Measurements from ENCODE around the gene ZNF225. TPM values are rescaled to one million over a fixed set of nuclear protein-coding genes. Genes with fewer than 3 reads are reported as not detected.
A peak's percentile ranks its signal among the peaks of the same experiment; 100 is the strongest.

ZNF225 gene
- total and polyA plus RNA-seq, 2 donors (not counting 1 experiment from before 2014, with no cell fraction given), result 1.4 to 13.1 TPM

DNA sequence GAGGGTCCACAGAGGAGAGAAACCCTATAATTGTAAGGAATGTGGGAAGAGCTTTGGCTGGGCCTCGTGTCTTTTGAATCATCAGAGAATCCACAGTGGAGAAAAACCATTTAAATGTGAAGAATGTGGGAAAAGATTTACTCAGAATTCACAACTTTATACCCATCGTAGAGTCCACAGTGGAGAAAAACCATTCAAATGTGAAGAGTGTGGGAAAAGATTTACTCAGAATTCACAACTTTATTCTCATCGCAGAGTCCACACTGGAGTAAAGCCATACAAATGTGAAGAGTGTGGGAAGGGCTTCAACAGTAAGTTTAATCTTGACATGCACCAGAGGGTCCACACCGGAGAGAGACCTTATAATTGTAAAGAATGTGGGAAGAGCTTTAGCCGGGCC lies 18.8 kb downstream of the ZNF225 start:
- H3K27ac ChIP-seq (ENCODE audit: low read length in 2 of 2), result no peak overlapping the region
- intact Hi-C loops (cut with micrococcal nuclease), result no loop called here
- H4K20me1 ChIP-seq (ENCODE audit: control insufficient read depth, insufficient read depth, low read length, poor library complexity, severe bottlenecking), result no peaks in the 10 kb centered on the region
- H3K36me3 ChIP-seq (replicated peaks in 1 of 2; ENCODE audit: control extremely low read depth in 1 of 2, control insufficient read depth in 1 of 2, extremely low read depth in 1 of 2, insufficient read depth in 2 of 2, low read length in 1 of 2), result peaks cover 20 to 41% of the 10 kb centered on the region in 2 experiments
- Mint-ChIP-seq H3K27ac (no peak overlapping the region), H3K4me1 (no peaks in the 10 kb centered on the region), H3K4me3 (no peak overlapping the region), H3K9me3 (ENCODE audit: insufficient read depth) (peaks cover 8% of the 10 kb centered on the region), H3K27me3 (no peaks in the 10 kb centered on the region)
- no peak for ATAC-seq (ENCODE audit: low read depth)
- ChIA-PET CTCF (no interaction called here), POLR2A (no interaction called here)
- no peak for TF ChIP-seq EZH2 (IDR thresholded peaks at IDR 0.05; ENCODE audit: borderline replicate concordance, insufficient read depth, low read depth, low read length, poor library complexity, severe bottlenecking)
- TF ChIP-seq, protein P1, sequence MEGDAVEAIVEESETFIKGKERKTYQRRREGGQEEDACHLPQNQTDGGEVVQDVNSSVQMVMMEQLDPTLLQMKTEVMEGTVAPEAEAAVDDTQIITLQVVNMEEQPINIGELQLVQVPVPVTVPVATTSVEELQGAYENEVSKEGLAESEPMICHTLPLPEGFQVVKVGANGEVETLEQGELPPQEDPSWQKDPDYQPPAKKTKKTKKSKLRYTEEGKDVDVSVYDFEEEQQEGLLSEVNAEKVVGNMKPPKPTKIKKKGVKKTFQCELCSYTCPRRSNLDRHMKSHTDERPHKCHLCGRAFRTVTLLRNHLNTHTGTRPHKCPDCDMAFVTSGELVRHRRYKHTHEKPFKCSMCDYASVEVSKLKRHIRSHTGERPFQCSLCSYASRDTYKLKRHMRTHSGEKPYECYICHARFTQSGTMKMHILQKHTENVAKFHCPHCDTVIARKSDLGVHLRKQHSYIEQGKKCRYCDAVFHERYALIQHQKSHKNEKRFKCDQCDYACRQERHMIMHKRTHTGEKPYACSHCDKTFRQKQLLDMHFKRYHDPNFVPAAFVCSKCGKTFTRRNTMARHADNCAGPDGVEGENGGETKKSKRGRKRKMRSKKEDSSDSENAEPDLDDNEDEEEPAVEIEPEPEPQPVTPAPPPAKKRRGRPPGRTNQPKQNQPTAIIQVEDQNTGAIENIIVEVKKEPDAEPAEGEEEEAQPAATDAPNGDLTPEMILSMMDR (IDR thresholded peaks at IDR 0.05), result no peak
- no peak for DNase-seq
- peaks cover 10 to 36% (median 22%) of the 10 kb centered on the region in 3 donors for H3K9me3 ChIP-seq (ENCODE audit: control extremely low read depth in 1 of 3, control insufficient read depth in 2 of 3, insufficient read depth in 1 of 3, low read length in 2 of 3)
- no peak overlapping the region for H3K4me2 ChIP-seq (replicated peaks; ENCODE audit: low read depth, low read length, poor library complexity, severe bottlenecking)
- H2AFZ ChIP-seq (ENCODE audit: insufficient read depth, low read depth, low read length, poor library complexity, severe bottlenecking), result no peak overlapping the region
- H3K4me1 ChIP-seq (ENCODE audit: control insufficient read depth in 2 of 2, insufficient read depth in 2 of 2, low read length in 2 of 2), result no peaks in the 10 kb centered on the region
- peaks cover 3% of the 10 kb centered on the region for H3K79me2 ChIP-seq (ENCODE audit: control insufficient read depth, insufficient read depth, low read length)
- no peaks in the 10 kb centered on the region for H3K27me3 ChIP-seq (replicated peaks in 1 of 4; ENCODE audit: control extremely low read depth in 1 of 4, control insufficient read depth in 3 of 4, insufficient read depth in 4 of 4, low read length in 3 of 4)
- H3K4me3 ChIP-seq (ENCODE audit: control extremely low read depth in 1 of 5, extremely low read depth in 1 of 5, insufficient read depth in 1 of 5, low read depth in 2 of 5, low read length in 4 of 5), result no peak overlapping the region
- no peak overlapping the region for H3K9ac ChIP-seq (ENCODE audit: low read length)
- WGBS (ENCODE audit: insufficient coverage), result 94% methylated on average over 2 of the region's 5 CpGs

DNA sequence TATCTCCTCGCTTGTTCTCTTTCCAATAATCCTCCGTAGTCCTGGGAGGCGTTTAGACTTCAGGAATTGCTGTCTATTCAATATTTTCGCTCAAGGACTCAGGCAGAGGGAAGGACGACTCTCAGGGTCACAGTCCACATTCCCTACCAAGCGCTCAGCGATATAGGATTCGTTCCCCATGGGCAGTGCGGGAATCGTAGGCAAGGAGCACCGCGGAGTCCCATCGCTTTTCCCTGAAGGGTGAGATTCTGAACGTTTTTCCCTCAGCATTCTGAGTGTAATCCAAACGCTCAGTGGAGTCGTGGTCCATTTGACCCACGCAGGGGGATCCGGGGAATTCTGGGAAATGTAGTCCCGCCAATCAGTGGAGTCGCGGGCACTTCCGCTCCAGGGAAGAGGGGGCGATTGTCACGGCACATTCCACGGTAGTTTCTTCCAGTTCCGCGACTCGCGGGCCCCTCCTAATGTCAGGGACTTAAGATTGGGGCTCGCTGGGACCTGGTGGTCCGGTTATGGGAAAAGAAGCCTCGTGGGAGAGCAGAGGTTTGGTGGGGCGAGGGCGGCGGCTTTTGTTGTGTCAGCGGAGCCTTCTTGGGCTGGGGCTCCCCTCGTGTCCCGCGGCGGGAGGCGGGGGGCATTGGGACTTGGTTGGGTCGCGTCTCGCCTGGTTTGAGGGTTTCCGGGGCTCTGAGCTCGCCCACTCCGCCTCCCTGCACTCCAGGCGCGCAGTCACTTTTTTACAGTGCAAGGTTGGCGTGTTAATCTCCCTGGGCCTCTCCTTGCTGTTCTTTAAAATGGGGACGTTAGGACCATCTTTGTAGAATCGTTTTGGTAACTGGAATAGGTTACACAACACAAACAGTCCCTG lies 28.2 kb downstream of the ZNF225 start, which contains the start of gene ZNF234:
TSS of gene ZNF234 (plus strand) at position 364 of the 868 bp plus-strand sequence. CDS start 3,079 bp downstream, outside the sequence.
- Histone ChIP-seq H4K20me1 (ENCODE audit: control insufficient read depth, insufficient read depth, low read length, poor library complexity, severe bottlenecking) (no peaks in the 10 kb centered on the region), H3K36me3 (replicated peaks in 1 of 2; ENCODE audit: control extremely low read depth in 1 of 2, control insufficient read depth in 1 of 2, extremely low read depth in 1 of 2, insufficient read depth in 2 of 2, low read length in 1 of 2) (peaks cover 4 to 9% of the 10 kb centered on the region in 2 experiments), H3K79me2 (ENCODE audit: control insufficient read depth, insufficient read depth, low read length) (peaks cover 17% of the 10 kb centered on the region), H3K27me3 (replicated peaks in 1 of 4; ENCODE audit: control extremely low read depth in 1 of 4, control insufficient read depth in 3 of 4, insufficient read depth in 4 of 4, low read length in 3 of 4) (no peaks in the 10 kb centered on the region), H3K4me1 (ENCODE audit: control insufficient read depth in 2 of 2, insufficient read depth in 2 of 2, low read length in 2 of 2) (peaks cover 13 to 15% of the 10 kb centered on the region in 2 donors), H3K9ac (ENCODE audit: low read length) (peak within 1 kb of the TSS; percentile 80), H3K9me3 (ENCODE audit: control extremely low read depth in 1 of 3, control insufficient read depth in 2 of 3, insufficient read depth in 1 of 3, low read length in 2 of 3) (no peaks in the 10 kb centered on the region), H2AFZ (ENCODE audit: insufficient read depth, low read depth, low read length, poor library complexity, severe bottlenecking) (peak within 1 kb of the TSS; percentile 96), H3K4me2 (replicated peaks; ENCODE audit: low read depth, low read length, poor library complexity, severe bottlenecking) (peak within 1 kb of the TSS; percentile 81), H3K4me3 (ENCODE audit: control extremely low read depth in 1 of 5, extremely low read depth in 1 of 5, insufficient read depth in 1 of 5, low read depth in 2 of 5, low read length in 4 of 5) (peak within 1 kb of the TSS; percentile 64 to 93 (median 81)), H3K27ac (ENCODE audit: low read length in 2 of 2) (peak within 1 kb of the TSS; percentile 61 to 77)
- POLR2A ChIA-PET, result interaction anchor here (1.2 kb wide), 1 partner anchor 23 kb away, joined by 4 read pairs; the partner anchor contains the start of gene ZNF226
- no peaks in the 10 kb centered on the region for H3K27me3 Mint-ChIP-seq
- no peaks in the 10 kb centered on the region for H3K9me3 Mint-ChIP-seq (ENCODE audit: insufficient read depth)
- H3K27ac Mint-ChIP-seq, result peak within 1 kb of the TSS; percentile 87
- CTCF ChIA-PET, result no interaction called here
- intact Hi-C loops (cut with micrococcal nuclease), result loop anchor here (1.0 kb wide), 5 partner anchors 24 to 164 kb away; partner anchors contain the start of genes ZNF224, ZNF225, ZNF226 and ZNF235
- H3K4me1 Mint-ChIP-seq, result peaks cover 27% of the 10 kb centered on the region
- ATAC-seq (ENCODE audit: low read depth) (peak; percentile 95), DNase-seq (peak; percentile 81)
- TF ChIP-seq, protein P1 (IDR thresholded peaks at IDR 0.05), result no peak
- no peak for TF ChIP-seq EZH2 (IDR thresholded peaks at IDR 0.05; ENCODE audit: borderline replicate concordance, insufficient read depth, low read depth, low read length, poor library complexity, severe bottlenecking)
- WGBS (ENCODE audit: insufficient coverage), result 1% methylated on average over 51 of the region's 52 CpGs
- H3K4me3 Mint-ChIP-seq, result peak within 1 kb of the TSS; percentile 93
